ENCODE measurements around the gene KLK3. TPM values are rescaled to one million over a fixed set of nuclear protein-coding genes. Genes with fewer than 3 reads are reported as not detected.
"Not testable (repeated sequence)": the region's sequence is repeated elsewhere in the genome, so short reads cannot be mapped to it uniquely, and the experiment has no call there.

The KLK3 gene
- total RNA-seq, 2 donors from 2014 or later, result not detected

DNA sequence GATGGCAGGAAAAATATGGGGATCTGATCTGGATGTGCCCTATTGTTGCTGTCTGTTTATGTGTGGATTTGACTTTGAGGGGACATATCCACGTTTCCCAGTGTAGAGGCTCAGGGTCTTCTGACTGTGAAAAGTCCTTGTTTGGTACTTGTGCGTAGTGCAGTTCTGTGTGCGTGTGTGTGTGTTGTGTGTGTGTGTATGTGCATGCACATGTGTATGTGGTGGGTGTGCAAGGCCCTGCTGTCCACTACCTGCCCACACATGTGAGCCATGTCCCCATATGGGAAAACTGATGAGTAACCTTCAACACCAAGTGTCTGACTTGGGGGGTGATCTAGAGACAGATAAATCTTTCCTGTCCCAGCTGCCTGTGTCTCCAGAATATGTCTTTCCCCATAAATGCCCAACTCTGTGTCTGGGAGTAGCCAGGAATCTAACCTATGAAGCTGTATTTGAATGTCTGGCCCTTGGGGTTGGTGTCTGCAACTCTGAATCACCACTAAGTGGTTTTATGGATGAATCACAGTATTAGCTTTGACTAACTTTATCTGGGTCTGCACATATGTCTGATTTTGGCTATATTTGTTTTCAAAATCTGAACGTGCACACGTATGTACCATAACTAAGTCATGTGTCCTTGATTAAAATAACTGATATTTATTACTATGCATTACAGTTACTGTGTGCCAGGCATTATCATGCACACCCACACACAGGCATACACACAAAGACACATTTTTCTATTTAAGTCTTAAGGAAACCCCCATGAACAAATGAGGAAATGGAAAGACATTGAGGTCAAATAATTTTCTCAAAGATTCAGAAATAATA is 35.9 kb downstream of the KLK3 start:
- Mint-ChIP-seq H3K4me1 (ENCODE audit: low read depth in 2 of 2) (no peaks in the 10 kb centered on the region), H3K27me3 (peaks cover 23 to 32% of the 10 kb centered on the region in 2 donors), H3K36me3 (no peaks in the 10 kb centered on the region), H3K27ac (no peak overlapping the region), H3K4me3 (no peak overlapping the region), H3K9me3 (no peaks in the 10 kb centered on the region)
- DNase-seq (ENCODE audit: low spot score) (no peak), ATAC-seq (no peak)

DNA sequence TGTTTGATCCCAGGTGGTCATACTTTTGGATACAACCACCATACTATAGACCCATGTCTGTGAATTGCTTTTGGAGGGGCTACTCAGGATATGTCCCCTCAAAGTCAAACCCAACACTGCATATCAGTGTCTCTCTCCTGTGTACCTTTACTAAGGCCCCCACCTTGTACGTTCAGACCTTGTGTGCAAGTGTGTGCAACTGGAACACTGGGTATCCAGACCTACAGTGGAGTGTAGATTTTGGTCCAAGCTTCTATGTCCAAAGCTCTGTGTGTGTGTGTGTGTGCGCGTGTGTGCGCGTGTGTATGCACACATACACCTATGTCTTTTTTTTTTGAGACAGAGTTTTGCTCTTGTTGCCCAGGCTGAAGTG is 36.5 kb downstream of the KLK3 start:
- no peaks in the 10 kb centered on the region for H3K4me1 Mint-ChIP-seq (ENCODE audit: low read depth in 2 of 2)
- H3K9me3 Mint-ChIP-seq, result no peaks in the 10 kb centered on the region
- no peaks in the 10 kb centered on the region for H3K36me3 Mint-ChIP-seq
- peaks cover 19 to 25% of the 10 kb centered on the region in 2 donors for H3K27me3 Mint-ChIP-seq
- DNase-seq (ENCODE audit: low spot score), result no peak
- ATAC-seq, result no peak
- H3K4me3 Mint-ChIP-seq, result no peak overlapping the region
- no peak overlapping the region for H3K27ac Mint-ChIP-seq

- Mint-ChIP-seq H3K36me3 (no peaks in the 10 kb centered on the region), H3K4me3 (no peak overlapping the region), H3K4me1 (ENCODE audit: low read depth in 2 of 2) (peaks cover 0 to 6% of the 10 kb centered on the region in 2 donors), H3K27ac (no peak overlapping the region), H3K27me3 (peaks cover 23 to 27% of the 10 kb centered on the region in 2 donors), H3K9me3 (no peaks in the 10 kb centered on the region)
- DNase-seq (ENCODE audit: low spot score), result no peak
- ATAC-seq, result no peak
Measured at GRCh38 chr19:50893047-50893736, 38.5 kb downstream of the KLK3 start.

GRCh38 chr19:50894478-50895356 is 40.0 kb downstream of the KLK3 start:
- DNase-seq (ENCODE audit: low spot score) (no peak), ATAC-seq (no peak)
- Mint-ChIP-seq H3K9me3 (no peaks in the 10 kb centered on the region), H3K4me3 (no peak overlapping the region), H3K36me3 (no peaks in the 10 kb centered on the region), H3K4me1 (ENCODE audit: low read depth in 2 of 2) (peaks cover 0 to 6% of the 10 kb centered on the region in 2 donors), H3K27me3 (peaks cover 17 to 22% of the 10 kb centered on the region in 2 donors), H3K27ac (no peak overlapping the region)

- not testable (repeated sequence) for H3K27ac Mint-ChIP-seq; DNase-seq (ENCODE audit: low spot score); H3K9me3 Mint-ChIP-seq; ATAC-seq; H3K4me1 Mint-ChIP-seq (ENCODE audit: low read depth in 2 of 2); H3K36me3 Mint-ChIP-seq; H3K4me3 Mint-ChIP-seq
- H3K27me3 Mint-ChIP-seq, result peaks cover 16 to 17% of the 10 kb centered on the region in 2 donors
Measured at GRCh38 chr19:50896089-50896590, 41.4 kb downstream of the KLK3 start.

GRCh38 chr19:50896591-50897190 is 42.0 kb downstream of the KLK3 start:
- peaks cover 0 to 6% of the 10 kb centered on the region in 2 donors for H3K4me1 Mint-ChIP-seq (ENCODE audit: low read depth in 2 of 2)
- no peaks in the 10 kb centered on the region for H3K9me3 Mint-ChIP-seq
- no peaks in the 10 kb centered on the region for H3K36me3 Mint-ChIP-seq
- ATAC-seq, result peak in 1 of 2 donors; percentile 78
- H3K4me3 Mint-ChIP-seq, result no peak overlapping the region
- no peak for DNase-seq (ENCODE audit: low spot score)
- H3K27me3 Mint-ChIP-seq, result peaks cover 17 to 18% of the 10 kb centered on the region in 2 donors
- H3K27ac Mint-ChIP-seq, result no peak overlapping the region

- no peaks in the 10 kb centered on the region for H3K36me3 Mint-ChIP-seq
Measured at GRCh38 chr19:50897191-50897607, 42.5 kb downstream of the KLK3 start.

DNA sequence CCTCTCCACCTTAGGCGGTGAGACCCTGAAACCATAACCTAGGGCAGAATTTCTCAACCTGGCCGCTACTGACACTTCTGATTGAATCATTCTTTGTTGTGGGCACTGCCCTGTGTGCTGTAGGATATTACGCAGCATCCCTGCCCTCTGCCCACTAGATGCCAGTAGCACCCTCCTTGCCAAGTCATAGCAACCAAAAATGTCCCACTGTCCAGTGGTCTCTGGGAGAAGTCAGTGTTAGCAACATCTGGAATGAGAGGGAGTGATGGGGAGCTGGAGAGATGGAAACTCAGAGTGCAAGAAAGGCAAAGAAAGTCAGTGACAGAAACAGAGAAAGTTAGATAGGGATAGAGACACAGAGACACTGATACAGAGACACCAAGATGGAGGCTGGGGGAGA is 42.9 kb downstream of the KLK3 start:
- Mint-ChIP-seq H3K36me3 (no peaks in the 10 kb centered on the region), H3K4me3 (no peak overlapping the region), H3K9me3 (no peaks in the 10 kb centered on the region), H3K4me1 (ENCODE audit: low read depth in 2 of 2) (peaks cover 0 to 6% of the 10 kb centered on the region in 2 donors), H3K27me3 (peaks cover 17 to 18% of the 10 kb centered on the region in 2 donors), H3K27ac (no peak overlapping the region)
- DNase-seq (ENCODE audit: low spot score), result no peak
- no peak for ATAC-seq

More at GRCh38 chr19:50897191-50897607, 42.5 kb downstream of the KLK3 start:
- H3K4me3 Mint-ChIP-seq, result no peak overlapping the region
- ATAC-seq, result no peak
- H3K9me3 Mint-ChIP-seq, result no peaks in the 10 kb centered on the region
- peaks cover 17 to 18% of the 10 kb centered on the region in 2 donors for H3K27me3 Mint-ChIP-seq
- DNase-seq (ENCODE audit: low spot score), result no peak
- H3K4me1 Mint-ChIP-seq (ENCODE audit: low read depth in 2 of 2), result peaks cover 0 to 6% of the 10 kb centered on the region in 2 donors
- H3K27ac Mint-ChIP-seq, result no peak overlapping the region

- DNase-seq (ENCODE audit: low spot score), result no peak
- H3K27ac Mint-ChIP-seq, result no peak overlapping the region
- H3K36me3 Mint-ChIP-seq, result no peaks in the 10 kb centered on the region
- no peaks in the 10 kb centered on the region for H3K9me3 Mint-ChIP-seq
- ATAC-seq, result no peak
- H3K4me1 Mint-ChIP-seq (ENCODE audit: low read depth in 2 of 2), result peaks cover 0 to 6% of the 10 kb centered on the region in 2 donors
- no peak overlapping the region for H3K4me3 Mint-ChIP-seq
- H3K27me3 Mint-ChIP-seq, result peaks cover 17 to 18% of the 10 kb centered on the region in 2 donors
Measured at GRCh38 chr19:50898018-50898417, 43.3 kb downstream of the KLK3 start.

GRCh38 chr19:50899569-50899968 is 44.9 kb downstream of the KLK3 start:
- no peak overlapping the region for H3K4me3 Mint-ChIP-seq
- ATAC-seq, result no peak
- no peak for DNase-seq (ENCODE audit: low spot score)
- H3K27ac Mint-ChIP-seq, result no peak overlapping the region
- H3K4me1 Mint-ChIP-seq (ENCODE audit: low read depth in 2 of 2), result peaks cover 0 to 6% of the 10 kb centered on the region in 2 donors
- H3K9me3 Mint-ChIP-seq, result no peaks in the 10 kb centered on the region
- peaks cover 17 to 20% of the 10 kb centered on the region in 2 donors for H3K27me3 Mint-ChIP-seq
- H3K36me3 Mint-ChIP-seq, result no peaks in the 10 kb centered on the region

- DNase-seq (ENCODE audit: low spot score) (no peak), ATAC-seq (no peak)
- H3K27me3 Mint-ChIP-seq, result peaks cover 24 to 25% of the 10 kb centered on the region in 2 donors
- no peaks in the 10 kb centered on the region for H3K9me3 Mint-ChIP-seq
- H3K4me1 Mint-ChIP-seq (ENCODE audit: low read depth in 2 of 2), result no peaks in the 10 kb centered on the region
- H3K27ac Mint-ChIP-seq, result no peak overlapping the region
- no peaks in the 10 kb centered on the region for H3K36me3 Mint-ChIP-seq
- no peak overlapping the region for H3K4me3 Mint-ChIP-seq
Measured at GRCh38 chr19:50902640-50903039, 47.9 kb downstream of the KLK3 start.

DNA sequence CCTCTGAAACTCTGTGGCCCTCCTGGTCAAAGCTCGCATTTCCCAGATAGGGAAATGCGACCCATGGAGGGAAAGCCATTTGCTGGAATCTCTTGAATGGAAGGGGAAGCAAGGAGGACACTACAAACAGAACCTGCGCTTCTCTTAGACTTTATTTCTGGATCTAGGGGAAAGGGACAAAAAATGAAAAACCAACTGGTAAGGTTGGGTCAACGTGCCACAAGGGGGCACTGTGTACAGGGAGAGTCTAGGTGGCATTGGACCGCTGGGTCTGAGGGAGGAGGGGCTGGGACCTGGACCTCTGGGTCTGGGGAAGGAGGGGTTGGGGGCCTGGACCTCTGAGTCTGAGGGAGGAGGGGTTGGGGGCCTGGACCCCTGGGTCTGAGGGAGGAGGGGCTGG is 51.5 kb downstream of the KLK3 start:
- H3K4me1 Mint-ChIP-seq (ENCODE audit: low read depth in 2 of 2), result peaks cover 0 to 8% of the 10 kb centered on the region in 2 donors
- ATAC-seq (no peak), DNase-seq (ENCODE audit: low spot score) (no peak)
- H3K27ac Mint-ChIP-seq, result no peak overlapping the region
- no peaks in the 10 kb centered on the region for H3K36me3 Mint-ChIP-seq
- no peak overlapping the region for H3K4me3 Mint-ChIP-seq
- peaks cover 44 to 47% of the 10 kb centered on the region in 2 donors for H3K27me3 Mint-ChIP-seq
- no peaks in the 10 kb centered on the region for H3K9me3 Mint-ChIP-seq

DNA sequence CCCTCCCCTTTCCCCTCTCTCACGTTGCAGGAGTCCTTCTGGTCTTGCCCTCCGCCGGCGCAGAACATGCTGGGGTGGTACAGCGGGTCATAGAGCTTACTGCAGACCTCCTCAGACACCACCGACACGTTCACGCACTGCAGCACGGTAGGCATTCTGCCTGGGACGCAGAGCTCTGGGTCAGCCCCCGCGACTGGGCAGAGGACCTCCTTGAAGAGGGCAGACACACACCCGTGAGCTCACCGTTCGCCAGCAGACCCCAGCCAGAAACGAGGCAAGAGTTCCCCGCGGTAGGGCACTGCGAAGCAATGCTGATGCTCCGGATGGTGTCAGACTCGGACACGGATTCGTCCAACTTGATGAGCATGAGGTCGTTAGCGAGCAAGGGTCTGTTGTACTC is 53.6 kb downstream of the KLK3 start:
- peaks cover 0 to 8% of the 10 kb centered on the region in 2 donors for H3K4me1 Mint-ChIP-seq (ENCODE audit: low read depth in 2 of 2)
- DNase-seq (ENCODE audit: low spot score) (no peak), ATAC-seq (peak in 1 of 2 donors; percentile 17)
- H3K4me3 Mint-ChIP-seq, result no peak overlapping the region
- H3K9me3 Mint-ChIP-seq, result no peaks in the 10 kb centered on the region
- no peak overlapping the region for H3K27ac Mint-ChIP-seq
- peaks cover 50 to 58% of the 10 kb centered on the region in 2 donors for H3K27me3 Mint-ChIP-seq
- H3K36me3 Mint-ChIP-seq, result no peaks in the 10 kb centered on the region

Data from natural killer cell treated with Interleukin-12 subunit alpha and Interleukin-12 subunit beta and Interleukin-15 and Interleukin-18, amount 100 ng/mL, for 72 hours (primary cell).